H9 (cell line): Measurements from ENCODE around the gene NPBWR2. TPM values are rescaled to one million over a fixed set of nuclear protein-coding genes. Genes with fewer than 3 reads are reported as not detected.

Experiments
- DNase-seq: peaks from one replicate; pipeline ENCODE4 v3.0.0-alpha.2; 2017
- H2AFZ ChIP-seq: one replicate; pipeline ENCODE4 v1.6.1; 2013; ENCODE audit warnings: mild to moderate bottlenecking, low read length, control low read depth, moderate library complexity
- H2AK5ac ChIP-seq: 2 replicates; pipeline ENCODE4 v1.6.1; 2013; ENCODE audit warnings: low read length, control low read depth, mixed read lengths; ENCODE audit not compliant: insufficient read length
- H2BK120ac ChIP-seq: one replicate; pipeline ENCODE4 v1.6.1; 2013; ENCODE audit warnings: low read depth, mild to moderate bottlenecking, low read length, control low read depth, inconsistent platforms; ENCODE audit not compliant: poor library complexity, severe bottlenecking
- H2BK12ac ChIP-seq: 2 replicates; pipeline ENCODE4 v1.6.1; 2013; ENCODE audit warnings: low read length, control low read depth, mixed read lengths, low read depth; ENCODE audit not compliant: insufficient read length
- H2BK15ac ChIP-seq: 2 replicates; pipeline ENCODE4 v1.6.1; 2013; ENCODE audit warnings: low read depth, low read length, control low read depth
- H2BK20ac ChIP-seq: one replicate; pipeline ENCODE4 v1.6.1; 2013; ENCODE audit warnings: low read depth, mild to moderate bottlenecking, low read length, control low read depth, inconsistent platforms; ENCODE audit not compliant: poor library complexity, severe bottlenecking
- H2BK5ac ChIP-seq: 2 replicates; pipeline ENCODE4 v1.6.1; 2013; ENCODE audit warnings: low read length, control low read depth, mixed read lengths; ENCODE audit not compliant: insufficient read length
- H3K14ac ChIP-seq: 2 replicates; pipeline ENCODE4 v1.6.1; 2013; ENCODE audit warnings: low read length, control low read depth; ENCODE audit not compliant: insufficient read depth
- H3K18ac ChIP-seq: 2 replicates; pipeline ENCODE4 v1.6.1; 2013; ENCODE audit warnings: low read depth, mild to moderate bottlenecking, mixed read lengths, low read length, control low read depth; ENCODE audit not compliant: insufficient read length
- H3K23ac ChIP-seq: 2 replicates; pipeline ENCODE4 v1.6.1; 2013; ENCODE audit warnings: low read length, control low read depth, mixed read lengths, low read depth; ENCODE audit not compliant: insufficient read length
- H3K23me2 ChIP-seq: 2 replicates; pipeline ENCODE4 v1.6.1; 2013; ENCODE audit warnings: low read depth, mild to moderate bottlenecking, mixed read lengths, low read length, control low read depth; ENCODE audit not compliant: insufficient read length, poor library complexity, severe bottlenecking
- H3K27ac ChIP-seq: 2 replicates; pipeline ENCODE4 v1.5.1; 2013; ENCODE audit warnings: low read length, control low read depth, mixed read lengths, low read depth; ENCODE audit not compliant: insufficient read length
- H3K27me3 ChIP-seq: 2 replicates; pipeline ENCODE4 v1.6.1; 2013; ENCODE audit warnings: low read length, control low read depth, inconsistent platforms; ENCODE audit not compliant: insufficient read depth
- H3K4ac ChIP-seq: 2 replicates; pipeline ENCODE4 v1.6.1; 2013; ENCODE audit warnings: low read depth, mild to moderate bottlenecking, control low read depth, inconsistent platforms, low read length, moderate library complexity
- H3K4me1 ChIP-seq: 2 replicates; pipeline ENCODE4 v1.6.1; 2013; ENCODE audit warnings: low read length, control low read depth, inconsistent platforms; ENCODE audit not compliant: insufficient read depth
- H3K4me2 ChIP-seq: 2 replicates; pipeline ENCODE4 v1.6.1; 2013; ENCODE audit warnings: low read length, control low read depth, mixed read lengths; ENCODE audit not compliant: insufficient read length, insufficient read depth
- H3K56ac ChIP-seq: 2 replicates; pipeline ENCODE4 v1.6.1; 2013; ENCODE audit warnings: low read depth, mild to moderate bottlenecking, mixed read lengths, low read length, control low read depth; ENCODE audit not compliant: insufficient read length
- H3K79me1 ChIP-seq: 2 replicates; pipeline ENCODE4 v1.6.1; 2013; ENCODE audit warnings: low read depth, mild to moderate bottlenecking, moderate library complexity, low read length, control low read depth, inconsistent platforms; ENCODE audit not compliant: insufficient read depth, poor library complexity, severe bottlenecking
- H3K79me2 ChIP-seq: 2 replicates; pipeline ENCODE4 v1.6.1; 2013; ENCODE audit warnings: low read length, control low read depth, inconsistent platforms; ENCODE audit not compliant: insufficient read depth
- H3K9ac ChIP-seq: 2 replicates; pipeline ENCODE4 v1.6.1; 2013; ENCODE audit warnings: low read length, control low read depth, mixed read lengths; ENCODE audit not compliant: insufficient read length; ENCODE audit errors: extremely low read depth
- H3K9me3 ChIP-seq: one replicate; pipeline ENCODE4 v1.6.1; 2013; ENCODE audit warnings: low read depth, low read length, inconsistent platforms; ENCODE audit not compliant: control insufficient read depth
- H3T11ph ChIP-seq: one replicate; pipeline ENCODE4 v1.6.1; 2013; ENCODE audit warnings: mild to moderate bottlenecking, low read length, control low read depth, inconsistent platforms
- H4K20me1 ChIP-seq: one replicate; pipeline ENCODE4 v1.6.1; 2013; ENCODE audit not compliant: control insufficient read depth, insufficient read length, insufficient read depth
- H4K5ac ChIP-seq: 2 replicates; pipeline ENCODE4 v1.6.1; 2013; ENCODE audit warnings: low read depth, mild to moderate bottlenecking, mixed read lengths, low read length, control low read depth; ENCODE audit not compliant: insufficient read length
- H4K8ac ChIP-seq: replicated peaks from 2 replicates; pipeline ENCODE4 v1.6.1; 2013; ENCODE audit warnings: low read length, control low read depth, mixed read lengths, low read depth; ENCODE audit not compliant: insufficient read length
- H4K91ac ChIP-seq: 2 replicates; pipeline ENCODE4 v1.6.1; 2013; ENCODE audit warnings: low read depth, mild to moderate bottlenecking, moderate library complexity, mixed read lengths, low read length, control low read depth; ENCODE audit not compliant: insufficient read length
- H3K27ac Mint-ChIP-seq, 3 experiments: 2 replicates in 2 of 3; 3 replicates in 1 of 3; pipeline ENCODE4 v1.8.0; 2020 to 2021; ENCODE audit warnings: mixed read lengths in 3 of 3, mild to moderate bottlenecking in 1 of 3, moderate library complexity in 1 of 3
- H3K27me3 Mint-ChIP-seq: 2 replicates; pipeline ENCODE4 v1.8.0; 2021; ENCODE audit warnings: low read depth, mild to moderate bottlenecking, moderate library complexity, mixed read lengths
- H3K36me3 Mint-ChIP-seq, 3 experiments: 2 replicates in 2 of 3; 3 replicates in 1 of 3; pipeline ENCODE4 v1.8.0; 2020 to 2021; ENCODE audit warnings: low read depth in 3 of 3, mixed read lengths in 3 of 3; ENCODE audit not compliant: insufficient read depth in 1 of 3
- H3K4me1 Mint-ChIP-seq, 2 experiments: 2 replicates each; pipeline ENCODE4 v1.8.0; 2020; ENCODE audit warnings: mixed read lengths in 2 of 2
- H3K4me3 Mint-ChIP-seq, 2 experiments: 2 replicates in 1 of 2; 3 replicates in 1 of 2; pipeline ENCODE4 v1.8.0; 2020 to 2021; ENCODE audit warnings: mild to moderate bottlenecking in 2 of 2, mixed read lengths in 2 of 2, moderate library complexity in 1 of 2
- H3K9me3 Mint-ChIP-seq, 2 experiments: 2 replicates in 1 of 2; 3 replicates in 1 of 2; pipeline ENCODE4 v1.8.0; 2020; ENCODE audit warnings: mild to moderate bottlenecking in 2 of 2, mixed read lengths in 2 of 2, moderate library complexity in 1 of 2
- CTCF ChIP-seq: fragments of 200-600 bp; sonication (generic); conservative IDR thresholded peaks from 3 replicates; pipeline ENCODE4 v1.8.0; 2021; ENCODE audit warnings: antibody characterized with exemption, mild to moderate bottlenecking
- WGBS: extraction: QIAGEN DNeasy Blood & Tissue Kit; methylation state at CpG from one replicate; pipeline ENCODE4 v1.1.7; 2013; ENCODE audit warnings: missing lambda C conversion rate, low lambda C conversion rate, mixed read lengths; ENCODE audit not compliant: insufficient read length; ENCODE audit errors: extremely low coverage; 5-methylcytosine and 5-hydroxymethylcytosine counted together
- total RNA-seq: library from RNA; stranded (reverse); gene quantifications from 2 replicates; pipeline ENCODE4 v1.2.1, GENCODE V29; 2021

Gene NPBWR2
- total RNA-seq, 1 experiment from 2014 or later = not detected

GRCh38 chr20:64146936-64147477 is 39.6 kb upstream of the NPBWR2 start:
- no peak overlapping the region for H3K14ac ChIP-seq
- H2AK5ac ChIP-seq = no peak overlapping the region
- no peak for TF ChIP-seq CTCF
- H3K23me2 ChIP-seq = no peaks in the 10 kb centered on the region
- no peak overlapping the region for H3K18ac ChIP-seq
- H3K56ac ChIP-seq = no peak overlapping the region
- no peak overlapping the region for H3K27ac ChIP-seq
- H4K8ac ChIP-seq = no peak overlapping the region
- H2BK120ac ChIP-seq = no peak overlapping the region
- H3K9me3 Mint-ChIP-seq = peaks cover 21 to 23% of the 10 kb centered on the region in 2 experiments
- WGBS = no CpG with 5 or more reads among the region's 12 CpGs
- no peak overlapping the region for H3K9ac ChIP-seq
- DNase-seq = no peak
- no peaks in the 10 kb centered on the region for H4K20me1 ChIP-seq
- H3T11ph ChIP-seq = no peak overlapping the region
- H3K27ac Mint-ChIP-seq = no peak overlapping the region
- H2BK12ac ChIP-seq = no peak overlapping the region
- no peak overlapping the region for H2AFZ ChIP-seq
- peaks cover 11% of the 10 kb centered on the region for H3K27me3 Mint-ChIP-seq
- H3K4me1 ChIP-seq = no peaks in the 10 kb centered on the region; the same call in 1 of the 2 replicates
- H4K91ac ChIP-seq = no peak overlapping the region
- H3K4me2 ChIP-seq = no peak overlapping the region
- H3K9me3 ChIP-seq = peaks cover 9% of the 10 kb centered on the region
- H3K4me1 Mint-ChIP-seq = peaks cover 29 to 35% of the 10 kb centered on the region in 2 experiments
- no peak overlapping the region for H3K4ac ChIP-seq
- H4K5ac ChIP-seq = no peak overlapping the region
- no peak overlapping the region for H2BK15ac ChIP-seq
- H2BK5ac ChIP-seq = no peak overlapping the region
- no peaks in the 10 kb centered on the region for H3K27me3 ChIP-seq
- no peak overlapping the region for H3K23ac ChIP-seq
- no peaks in the 10 kb centered on the region for H3K79me1 ChIP-seq
- H3K4me3 Mint-ChIP-seq = no peak overlapping the region
- no peaks in the 10 kb centered on the region for H3K79me2 ChIP-seq
- peaks cover 12 to 18% (median 12%) of the 10 kb centered on the region in 3 experiments for H3K36me3 Mint-ChIP-seq
- no peak overlapping the region for H2BK20ac ChIP-seq
